Measurements from ENCODE around the gene RBM6. TPM values are rescaled to one million over a fixed set of nuclear protein-coding genes. Genes with fewer than 3 reads are reported as not detected.

Gene RBM6
- polyA plus RNA-seq, 1 of the 3 experiments (the other 2 are of a cell fraction), result 67.4 TPM

DNA sequence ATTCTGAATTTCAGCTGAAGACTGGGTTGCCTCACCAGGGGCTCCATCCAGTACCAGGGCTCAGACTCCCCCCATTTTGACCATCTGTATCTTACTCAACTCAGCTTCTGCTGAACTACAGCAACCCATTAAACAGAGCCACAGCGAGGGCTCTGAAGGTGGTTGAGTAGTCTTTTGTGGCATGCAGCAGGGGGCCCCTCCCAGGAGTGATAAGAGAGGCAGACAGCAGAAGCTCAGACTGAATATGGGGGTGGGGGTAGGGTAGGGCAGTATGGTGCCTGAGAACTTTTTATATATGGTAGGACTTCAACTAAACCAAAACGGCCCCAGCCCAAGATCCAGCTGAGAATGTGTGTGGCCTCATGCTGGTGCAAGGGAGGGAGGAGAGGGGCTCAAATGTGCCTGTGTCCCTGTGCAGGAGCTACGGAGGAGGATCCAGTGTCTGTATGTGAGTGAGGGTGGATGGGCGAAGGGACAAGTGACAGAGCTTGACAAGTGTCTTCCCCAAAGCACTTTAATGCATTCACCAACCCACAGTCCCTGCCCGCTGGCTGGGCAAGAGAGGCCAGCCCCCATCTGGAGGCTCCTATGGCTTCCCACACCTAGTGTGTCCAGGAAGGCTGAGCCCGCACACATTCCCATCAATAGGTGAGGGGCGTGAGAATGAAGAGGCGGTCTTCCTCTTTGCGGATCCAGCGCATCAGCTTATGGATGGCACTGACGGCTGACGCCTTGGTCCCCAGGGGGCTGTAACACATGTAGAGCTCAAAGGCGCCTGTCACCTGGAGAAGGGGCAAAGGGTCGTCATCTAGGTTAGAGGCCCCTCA is 31.4 kb upstream of the RBM6 start:
- no peak for DNase-seq
- no peak overlapping the region for H2AFZ ChIP-seq (ENCODE audit: low read depth)
- no peak for TF ChIP-seq TCF12 (IDR thresholded peaks at IDR 0.05)
- TF ChIP-seq, protein P1, sequence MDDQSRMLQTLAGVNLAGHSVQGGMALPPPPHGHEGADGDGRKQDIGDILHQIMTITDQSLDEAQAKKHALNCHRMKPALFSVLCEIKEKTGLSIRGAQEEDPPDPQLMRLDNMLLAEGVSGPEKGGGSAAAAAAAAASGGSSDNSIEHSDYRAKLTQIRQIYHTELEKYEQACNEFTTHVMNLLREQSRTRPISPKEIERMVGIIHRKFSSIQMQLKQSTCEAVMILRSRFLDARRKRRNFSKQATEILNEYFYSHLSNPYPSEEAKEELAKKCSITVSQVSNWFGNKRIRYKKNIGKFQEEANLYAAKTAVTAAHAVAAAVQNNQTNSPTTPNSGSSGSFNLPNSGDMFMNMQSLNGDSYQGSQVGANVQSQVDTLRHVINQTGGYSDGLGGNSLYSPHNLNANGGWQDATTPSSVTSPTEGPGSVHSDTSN (IDR thresholded peaks at IDR 0.05), result no peak
- H3K36me3 ChIP-seq (replicated peaks in 1 of 2; ENCODE audit: control insufficient read depth in 1 of 2, insufficient read depth in 2 of 2, low read length in 1 of 2), result peaks cover 0 to 7% of the 10 kb centered on the region in 2 experiments
- H3K27ac ChIP-seq (ENCODE audit: low read depth in 2 of 2, low read length in 1 of 2), result no peak overlapping the region
- no peaks in the 10 kb centered on the region for H4K20me1 ChIP-seq (ENCODE audit: insufficient read depth)
- no peaks in the 10 kb centered on the region for H3F3A ChIP-seq (replicated peaks; ENCODE audit: insufficient read depth)
- H3K4me2 ChIP-seq, result no peak overlapping the region
- CTCF ChIA-PET, result interaction anchor here (0.5 to 1.9 kb wide), 6 partner anchors 42 to 207 kb away, joined by 3 to 6 read pairs (median 3); no protein-coding TSS in a partner anchor
- H3K4me3 ChIP-seq (ENCODE audit: low read depth in 2 of 2, low read length in 1 of 2), result no peak overlapping the region
- POLR2A ChIA-PET, result no interaction called here
- no peak overlapping the region for H3K9ac ChIP-seq
- WGBS (ENCODE audit: low lambda C conversion rate), result 94% methylated on average over 13 of the region's 14 CpGs
- no peaks in the 10 kb centered on the region for H3K9me2 ChIP-seq
- no peaks in the 10 kb centered on the region for H3K9me3 ChIP-seq
- no peaks in the 10 kb centered on the region for H3K79me2 ChIP-seq (ENCODE audit: insufficient read depth)
- no peaks in the 10 kb centered on the region for H3K27me3 ChIP-seq (ENCODE audit: insufficient read depth)
- H3K4me1 ChIP-seq (ENCODE audit: control insufficient read depth in 1 of 2, insufficient read depth in 2 of 2, low read depth in 1 of 2, low read length in 1 of 2), result peaks cover 0 to 3% of the 10 kb centered on the region in 2 experiments; a peak in 1 of 4 replicates

DNA sequence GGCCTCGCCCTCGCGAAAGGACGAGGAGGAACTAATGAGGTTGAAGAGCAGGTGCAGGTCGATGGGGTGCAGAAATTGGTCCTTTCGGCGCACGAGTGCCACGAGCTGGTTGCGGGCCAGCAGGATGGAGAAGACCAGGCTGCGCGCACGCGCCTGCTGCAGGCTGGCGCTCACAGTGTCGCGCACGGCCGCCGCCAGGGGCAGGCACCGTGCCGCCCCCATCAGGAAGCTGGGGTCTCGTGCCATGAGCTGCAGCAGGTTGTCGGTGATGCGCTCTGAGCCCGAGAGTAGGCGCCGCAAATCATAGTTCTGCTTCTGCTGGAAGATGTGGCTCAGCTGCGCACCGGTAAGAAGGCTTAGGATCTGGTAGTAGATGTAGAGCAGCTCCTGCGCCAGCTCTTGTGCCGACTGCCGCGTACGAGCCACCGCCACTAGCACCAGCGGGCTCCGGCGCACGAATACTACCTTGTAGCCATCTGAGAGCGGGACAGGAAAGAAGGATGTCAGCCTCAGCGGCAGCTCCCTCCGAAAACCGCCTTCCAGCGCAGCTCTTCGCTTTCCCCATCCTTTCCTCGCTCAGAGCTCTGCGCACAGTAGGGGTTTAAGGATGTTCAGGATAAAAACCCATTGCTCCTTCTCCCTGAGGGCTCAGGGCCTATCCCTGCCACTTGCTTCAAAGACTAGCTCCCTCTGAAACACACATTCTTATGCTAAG is 29.4 kb upstream of the RBM6 start:
- 96% methylated on average over 29 of the region's 48 CpGs for WGBS (ENCODE audit: low lambda C conversion rate)
- CTCF ChIA-PET, result interaction anchor here (0.9 to 1.8 kb wide), 3 partner anchors 19 to 108 kb away, joined by 4 to 6 read pairs (median 5); partner anchors contain the start of genes INKA1 and MON1A
- H3K4me3 ChIP-seq (ENCODE audit: low read depth in 2 of 2, low read length in 1 of 2), result no peak overlapping the region
- peaks cover 0 to 7% of the 10 kb centered on the region in 2 experiments for H3K36me3 ChIP-seq (replicated peaks in 1 of 2; ENCODE audit: control insufficient read depth in 1 of 2, insufficient read depth in 2 of 2, low read length in 1 of 2)
- H3K4me1 ChIP-seq (ENCODE audit: control insufficient read depth in 1 of 2, insufficient read depth in 2 of 2, low read depth in 1 of 2, low read length in 1 of 2), result peaks cover 0 to 3% of the 10 kb centered on the region in 2 experiments; a peak in 1 of 4 replicates
- H3K4me2 ChIP-seq, result no peak overlapping the region
- H3K27me3 ChIP-seq (ENCODE audit: insufficient read depth), result no peaks in the 10 kb centered on the region
- H3F3A ChIP-seq (replicated peaks; ENCODE audit: insufficient read depth), result no peaks in the 10 kb centered on the region
- no peaks in the 10 kb centered on the region for H3K9me2 ChIP-seq
- H2AFZ ChIP-seq (ENCODE audit: low read depth), result no peak overlapping the region
- no peaks in the 10 kb centered on the region for H3K79me2 ChIP-seq (ENCODE audit: insufficient read depth)
- peak; percentile 14 for DNase-seq
- H3K9me3 ChIP-seq, result no peaks in the 10 kb centered on the region
- H3K27ac ChIP-seq (ENCODE audit: low read depth in 2 of 2, low read length in 1 of 2), result no peak overlapping the region
- H4K20me1 ChIP-seq (ENCODE audit: insufficient read depth), result no peaks in the 10 kb centered on the region
- TF ChIP-seq YY1 (IDR thresholded peaks at IDR 0.05; ENCODE audit: low read depth), result no peak
- TF ChIP-seq MEF2A (IDR thresholded peaks at IDR 0.05; ENCODE audit: borderline replicate concordance, low read depth), result no peak
- TF ChIP-seq FOXJ3 (CRISPR knock-in tag; IDR thresholded peaks at IDR 0.05), result no peak
- TF ChIP-seq GABPA (IDR thresholded peaks at IDR 0.05; ENCODE audit: low read depth), result no peak
- TF ChIP-seq SIN3A (IDR thresholded peaks at IDR 0.05; ENCODE audit: borderline replicate concordance, low read depth, low read length), result no peak
- no peak for TF ChIP-seq MXI1 (IDR thresholded peaks at IDR 0.05; ENCODE audit: low read depth, low read length)
- no peak overlapping the region for H3K9ac ChIP-seq
- POLR2A ChIA-PET, result no interaction called here

DNA sequence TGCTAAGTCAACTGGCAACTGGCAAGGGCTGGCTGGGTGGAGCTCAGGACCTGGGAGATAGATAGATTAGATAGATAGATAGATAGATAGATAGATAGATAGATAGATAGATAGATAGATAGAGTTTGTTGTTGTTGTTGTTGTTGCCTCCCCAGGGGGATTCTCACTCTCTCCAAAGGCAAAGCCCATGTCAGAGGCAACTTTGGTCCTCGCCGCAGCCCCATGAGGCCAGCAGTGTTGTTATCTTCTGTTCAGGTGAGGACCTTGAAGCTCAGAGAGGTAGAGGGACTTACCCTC is 28.9 kb upstream of the RBM6 start:
- Histone ChIP-seq H3K36me3 (replicated peaks in 1 of 2; ENCODE audit: control insufficient read depth in 1 of 2, insufficient read depth in 2 of 2, low read length in 1 of 2) (peaks cover 0 to 7% of the 10 kb centered on the region in 2 experiments), H3K9ac (no peak overlapping the region), H3K9me3 (no peaks in the 10 kb centered on the region), H4K20me1 (ENCODE audit: insufficient read depth) (no peaks in the 10 kb centered on the region), H3K9me2 (no peaks in the 10 kb centered on the region), H3K4me2 (no peak overlapping the region), H3K4me3 (ENCODE audit: low read depth in 2 of 2, low read length in 1 of 2) (no peak overlapping the region), H3K4me1 (ENCODE audit: control insufficient read depth in 1 of 2, insufficient read depth in 2 of 2, low read depth in 1 of 2, low read length in 1 of 2) (peaks cover 0 to 3% of the 10 kb centered on the region in 2 experiments; a peak in 1 of 4 replicates), H2AFZ (ENCODE audit: low read depth) (no peak overlapping the region), H3F3A (replicated peaks; ENCODE audit: insufficient read depth) (no peaks in the 10 kb centered on the region), H3K27me3 (ENCODE audit: insufficient read depth) (no peaks in the 10 kb centered on the region), H3K27ac (ENCODE audit: low read depth in 2 of 2, low read length in 1 of 2) (no peak overlapping the region), H3K79me2 (ENCODE audit: insufficient read depth) (no peaks in the 10 kb centered on the region)
- TF ChIP-seq RCOR1 (IDR thresholded peaks at IDR 0.05; ENCODE audit: low read length), result no peak
- no peak for TF ChIP-seq TEAD4 (IDR thresholded peaks at IDR 0.05; ENCODE audit: borderline replicate concordance, insufficient read depth)
- ChIA-PET POLR2A (no interaction called here), CTCF (interaction anchor here (0.9 to 1.8 kb wide), 3 partner anchors 19 to 108 kb away, joined by 4 to 6 read pairs (median 5); partner anchors contain the start of genes INKA1 and MON1A)
- WGBS (ENCODE audit: low lambda C conversion rate), result 94% methylated on average over 2 of the region's 2 CpGs
- no peak for DNase-seq
